ENCODE results near the gene B4GALT5.

Gene B4GALT5

DNA sequence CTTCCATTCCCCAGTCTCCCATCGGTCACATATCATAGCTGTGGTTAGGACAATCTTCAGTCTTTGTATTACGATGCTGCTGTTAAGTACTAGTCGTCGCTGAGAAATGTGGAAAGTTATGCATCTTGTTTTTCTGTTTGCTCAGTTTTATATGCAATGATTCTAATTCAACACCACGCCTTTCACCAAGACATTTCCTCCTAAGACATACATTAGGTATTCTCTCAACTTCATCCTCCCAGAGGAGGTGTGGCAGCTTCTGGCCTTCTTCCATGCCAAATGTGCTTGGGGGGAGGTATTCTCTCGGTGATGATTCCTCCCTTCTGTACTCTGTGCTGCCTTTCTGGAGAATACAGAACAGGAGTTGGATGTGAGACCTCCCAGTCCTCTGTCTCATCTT lies 66.1 kb downstream of the B4GALT5 start:
- TF ChIP-seq CTCF (conservative IDR thresholded peaks at IDR 0.05; ENCODE audit: low read depth, low read length), result no peak
- no peak overlapping the region for H3K4me3 ChIP-seq (ENCODE audit: low read depth, low read length)
- DNase-seq (ENCODE audit: low read depth), result no peak

- TF ChIP-seq CTCF (conservative IDR thresholded peaks at IDR 0.05; ENCODE audit: low read depth, low read length), result no peak
- H3K4me3 ChIP-seq (ENCODE audit: low read depth, low read length), result no peak overlapping the region
- DNase-seq (ENCODE audit: low read depth), result no peak
These were observed 67.2 kb downstream of the B4GALT5 start for GRCh38 chr20:49646528-49646927.

DNA sequence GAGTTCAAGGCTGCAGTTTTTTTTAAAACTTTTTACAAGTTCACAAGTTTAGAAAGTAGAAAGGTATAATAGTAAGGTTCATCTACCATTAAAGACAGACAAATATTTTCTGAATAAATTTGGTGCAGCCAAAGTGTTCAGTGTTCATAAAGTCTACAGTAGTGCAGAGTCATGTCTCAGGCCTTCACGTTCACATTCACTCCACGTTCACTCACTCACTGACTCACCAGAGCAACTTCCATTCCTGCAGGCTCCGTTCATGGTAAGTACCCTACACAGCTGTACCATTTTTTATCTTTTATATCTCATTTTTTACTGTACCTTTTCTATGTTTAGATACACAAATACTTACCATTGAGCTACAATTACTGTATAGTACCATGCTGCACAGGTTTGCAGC lies 67.6 kb downstream of the B4GALT5 start:
- no peak for TF ChIP-seq CTCF (conservative IDR thresholded peaks at IDR 0.05; ENCODE audit: low read depth, low read length)
- H3K4me3 ChIP-seq (ENCODE audit: low read depth, low read length), result no peak overlapping the region
- peak; percentile 73 for DNase-seq (ENCODE audit: low read depth)

DNA sequence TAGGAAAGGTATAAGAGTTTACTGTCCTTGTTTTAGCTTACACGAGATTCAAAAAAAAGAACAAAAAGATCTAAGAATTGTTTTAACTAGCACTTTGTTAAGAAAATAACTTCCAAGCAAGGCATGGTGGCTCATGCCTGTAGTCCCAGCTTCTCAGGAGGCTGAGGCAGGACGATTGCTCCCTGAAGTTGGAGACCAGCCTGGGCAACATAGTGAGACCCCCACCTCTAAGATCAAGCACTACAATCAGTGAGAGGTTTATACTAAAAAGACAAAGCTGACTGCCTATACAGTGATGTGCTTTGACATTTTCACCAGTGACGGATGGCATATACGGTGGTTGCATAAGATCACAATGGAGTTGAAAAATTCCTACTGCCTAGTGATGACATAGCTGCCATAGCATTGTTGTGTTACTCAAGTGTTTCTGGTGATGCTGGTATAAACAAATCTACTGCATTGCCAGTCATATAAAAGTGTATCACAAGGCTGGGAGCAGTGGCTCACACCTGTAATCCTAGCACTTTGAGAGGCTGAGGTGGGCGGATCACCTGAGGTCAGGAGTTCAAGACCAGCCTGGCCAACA lies 68.6 kb downstream of the B4GALT5 start:
- no peak for TF ChIP-seq CTCF (conservative IDR thresholded peaks at IDR 0.05; ENCODE audit: low read depth, low read length)
- H3K4me3 ChIP-seq (ENCODE audit: low read depth, low read length), result no peak overlapping the region
- DNase-seq (ENCODE audit: low read depth), result no peak

- no peak for TF ChIP-seq CTCF (conservative IDR thresholded peaks at IDR 0.05; ENCODE audit: low read depth, low read length)
- H3K4me3 ChIP-seq (ENCODE audit: low read depth, low read length), result no peak overlapping the region
- DNase-seq (ENCODE audit: low read depth), result no peak
These were observed 70.9 kb downstream of the B4GALT5 start for GRCh38 chr20:49642816-49643215.

DNA sequence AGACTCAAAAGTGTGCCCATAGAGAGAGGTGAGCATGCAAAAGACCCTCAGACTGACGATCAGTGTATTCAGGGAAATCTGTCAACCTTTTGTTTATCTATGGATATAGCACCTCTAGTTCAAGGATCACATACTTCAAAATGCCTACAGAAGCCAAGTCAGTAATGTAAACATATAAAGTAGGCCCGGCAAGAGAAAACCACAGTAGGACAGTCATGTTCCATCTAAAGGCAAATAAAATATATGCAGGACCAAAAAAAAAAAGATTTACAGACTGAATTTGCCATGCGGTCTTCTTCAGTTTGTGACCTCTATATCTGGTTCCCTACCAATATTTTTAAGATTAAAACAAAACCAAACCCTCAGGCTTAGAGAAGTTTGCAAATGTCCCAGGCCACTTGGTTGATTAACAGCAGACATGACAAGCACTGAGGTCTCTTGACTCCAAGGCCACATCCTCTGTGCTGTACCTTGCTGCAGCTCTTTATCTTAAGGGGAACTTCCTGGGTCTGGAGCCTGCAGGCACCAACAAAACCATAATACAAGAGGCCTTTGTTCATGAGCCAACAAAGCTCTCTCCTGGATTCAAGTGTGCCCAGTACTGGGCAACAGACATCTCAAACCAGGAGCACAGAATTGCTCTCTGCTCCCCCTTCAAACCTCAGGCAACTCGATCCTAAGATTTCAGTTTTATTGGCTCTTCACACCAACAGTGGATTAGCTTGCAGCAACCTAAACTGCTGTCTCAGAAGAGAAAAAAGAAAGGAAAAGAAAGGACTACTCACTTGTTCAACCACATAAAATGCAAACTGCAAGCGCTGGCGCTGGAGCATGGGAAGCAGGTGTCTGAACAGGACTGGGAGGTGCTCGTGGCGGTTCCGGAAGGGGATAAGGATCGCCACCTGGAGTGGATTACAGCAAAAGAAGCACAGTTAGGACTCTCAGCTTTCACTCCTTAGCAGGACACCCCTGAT lies 71.7 kb downstream of the B4GALT5 start:
- TF ChIP-seq CTCF (conservative IDR thresholded peaks at IDR 0.05; ENCODE audit: low read depth, low read length), result no peak
- no peak overlapping the region for H3K4me3 ChIP-seq (ENCODE audit: low read depth, low read length)
- DNase-seq (ENCODE audit: low read depth), result no peak

Measured in choroid plexus epithelial cell (primary cell).